GM19099 (cell line): ENCODE data around the gene SALL3.

ENCODE experiments used
- POLR2A ChIP-seq: IDR thresholded peaks from 3 replicates; pipeline ENCODE4 v1.6.1; 2011; ENCODE audit warnings: low read depth; ENCODE audit not compliant: insufficient read length; ENCODE audit errors: extremely low read depth

Gene SALL3

GRCh38 chr18:78999939-79000338 is 20.3 kb downstream of the SALL3 start:
- no peak for TF ChIP-seq POLR2A

- TF ChIP-seq POLR2A: no peak
These were observed 21.4 kb downstream of the SALL3 start for GRCh38 chr18:79000997-79001396.

- TF ChIP-seq POLR2A: no peak
These were observed 26.0 kb downstream of the SALL3 start for GRCh38 chr18:79005653-79006052.

GRCh38 chr18:79006106-79006795 is 26.6 kb downstream of the SALL3 start:
- no peak for TF ChIP-seq POLR2A

GRCh38 chr18:79007440-79007839 is 27.8 kb downstream of the SALL3 start:
- TF ChIP-seq POLR2A: no peak

- no peak for TF ChIP-seq POLR2A
These were observed 28.8 kb downstream of the SALL3 start for GRCh38 chr18:79008356-79008940.

- TF ChIP-seq POLR2A: no peak
These were observed 31.2 kb downstream of the SALL3 start for GRCh38 chr18:79010802-79011201.

- no peak for TF ChIP-seq POLR2A
These were observed 31.8 kb downstream of the SALL3 start for GRCh38 chr18:79011300-79011870.

- no peak for TF ChIP-seq POLR2A
These were observed 34.3 kb downstream of the SALL3 start for GRCh38 chr18:79013869-79014268.

- TF ChIP-seq POLR2A: no peak
These were observed 39.3 kb downstream of the SALL3 start for GRCh38 chr18:79018911-79019310.

GRCh38 chr18:79019881-79020280 is 40.3 kb downstream of the SALL3 start:
- TF ChIP-seq POLR2A: no peak

- no peak for TF ChIP-seq POLR2A
These were observed 43.0 kb downstream of the SALL3 start for GRCh38 chr18:79022603-79023002.

- no peak for TF ChIP-seq POLR2A
These were observed 46.9 kb downstream of the SALL3 start for GRCh38 chr18:79026491-79026890.

- no peak for TF ChIP-seq POLR2A
These were observed 51.1 kb downstream of the SALL3 start for GRCh38 chr18:79030680-79031079.

- TF ChIP-seq POLR2A: no peak
These were observed 62.7 kb downstream of the SALL3 start for GRCh38 chr18:79042276-79042675.

GRCh38 chr18:79043288-79043687 is 63.7 kb downstream of the SALL3 start:
- TF ChIP-seq POLR2A: no peak
